CD14-positive monocyte (primary cell): Measurements from ENCODE around the gene DENND6B. TPM values are rescaled to one million over a fixed set of nuclear protein-coding genes. Genes with fewer than 3 reads are reported as not detected.
"Not testable (repeated sequence)": the region's sequence is repeated elsewhere in the genome, so short reads cannot be mapped to it uniquely, and the experiment has no call there.

ENCODE experiments used
- DNase-seq, 3 donors: peaks; one replicate each; pipeline ENCODE4 v3.0.0-alpha.2; 2011 to 2022
- H2AFZ ChIP-seq: 2 replicates; pipeline ENCODE4 v1.6.0; 2012; ENCODE audit warnings: mild to moderate bottlenecking, low read depth, low read length, inconsistent platforms; ENCODE audit not compliant: insufficient read depth, poor library complexity, severe bottlenecking
- H3K27ac ChIP-seq, 2 donors: 1 replicate in 1 of 2; 2 replicates in 1 of 2; pipeline ENCODE4 v1.5.1; 2012 to 2013; ENCODE audit warnings: low read length in 2 of 2, control low read depth in 1 of 2, inconsistent platforms in 1 of 2, low read depth in 1 of 2, mild to moderate bottlenecking in 1 of 2
- H3K27me3 ChIP-seq, 2 donors: one replicate each; pipeline versions ENCODE4 v1.6.0 to v1.6.1; 2011 to 2013; ENCODE audit warnings: low read length in 2 of 2; ENCODE audit not compliant: control insufficient read depth in 2 of 2, insufficient read depth in 2 of 2
- H3K36me3 ChIP-seq, 2 donors: replicated peaks in 1 of 2; 1 replicate in 1 of 2; 2 replicates in 1 of 2; pipeline versions ENCODE4 v1.5.1 to v1.6.1; 2012 to 2013; ENCODE audit warnings: low read length in 2 of 2, control low read depth in 1 of 2, inconsistent platforms in 1 of 2, mild to moderate bottlenecking in 1 of 2; ENCODE audit not compliant: insufficient read depth in 2 of 2, control insufficient read depth in 1 of 2
- H3K4me1 ChIP-seq, 2 donors: 1 replicate in 1 of 2; 2 replicates in 1 of 2; pipeline versions ENCODE4 v1.5.1 to v1.6.1; 2012 to 2013; ENCODE audit warnings: low read length in 2 of 2, control low read depth in 1 of 2, inconsistent platforms in 1 of 2, mild to moderate bottlenecking in 1 of 2, moderate library complexity in 1 of 2; ENCODE audit not compliant: insufficient read depth in 2 of 2, control insufficient read depth in 1 of 2
- H3K4me2 ChIP-seq: replicated peaks from 2 replicates; pipeline ENCODE3; 2012; ENCODE audit warnings: low read length, moderate library complexity, mild to moderate bottlenecking; ENCODE audit not compliant: poor library complexity, severe bottlenecking; ENCODE audit errors: extremely low read depth
- H3K4me3 ChIP-seq, 3 experiments: fragments of 200-600 bp in 1 of 3; sonication (generic) in 1 of 3; replicated peaks in 1 of 3; 1 replicate in 2 of 3; 2 replicates in 1 of 3; pipeline ENCODE4 v1.5.1; 2011 to 2013; ENCODE audit warnings: low read length in 3 of 3, mild to moderate bottlenecking in 3 of 3, control low read depth in 2 of 3, low read depth in 2 of 3, inconsistent platforms in 1 of 3, moderate library complexity in 1 of 3
- H3K79me2 ChIP-seq: 2 replicates; pipeline ENCODE4 v1.6.0; 2012; ENCODE audit warnings: mild to moderate bottlenecking, control low read depth, inconsistent platforms, low read length, moderate library complexity; ENCODE audit not compliant: insufficient read depth
- H3K9ac ChIP-seq: 2 replicates; pipeline ENCODE4 v1.6.0; 2017; ENCODE audit warnings: low read length, mild to moderate bottlenecking; ENCODE audit not compliant: insufficient read depth, poor library complexity, severe bottlenecking
- H3K9me3 ChIP-seq, 2 donors: replicated peaks in 1 of 2; 1 replicate in 1 of 2; 2 replicates in 1 of 2; pipeline versions ENCODE4 v1.5.1 to v1.6.1; 2012 to 2013; ENCODE audit warnings: low read length in 2 of 2, control low read depth in 1 of 2; ENCODE audit not compliant: control insufficient read depth in 1 of 2, insufficient read depth in 1 of 2
- H4K20me1 ChIP-seq: 2 replicates; pipeline ENCODE4 v1.6.0; 2012; ENCODE audit warnings: mild to moderate bottlenecking, low read length, control low read depth, moderate library complexity; ENCODE audit not compliant: insufficient read depth
- H3K27ac Mint-ChIP-seq, 7 donors: one replicate each; pipeline ENCODE4 v1.8.0; 2020; ENCODE audit warnings: mild to moderate bottlenecking in 7 of 7, mixed read lengths in 7 of 7, moderate library complexity in 6 of 7, inconsistent platforms in 2 of 7
- H3K27me3 Mint-ChIP-seq, 3 donors: one replicate each; pipeline ENCODE4 v1.8.0; 2021 to 2022; ENCODE audit warnings: low read depth in 3 of 3, mild to moderate bottlenecking in 3 of 3, mixed read lengths in 3 of 3, moderate library complexity in 3 of 3, inconsistent platforms in 1 of 3
- H3K36me3 Mint-ChIP-seq, 2 donors: one replicate each; pipeline ENCODE4 v1.8.0; 2020; ENCODE audit warnings: mixed read lengths in 2 of 2, inconsistent platforms in 1 of 2, mild to moderate bottlenecking in 1 of 2
- H3K4me1 Mint-ChIP-seq: one replicate; pipeline ENCODE4 v1.8.0; 2020; ENCODE audit warnings: mild to moderate bottlenecking, mixed read lengths
- H3K4me3 Mint-ChIP-seq, 2 donors: one replicate each; pipeline ENCODE4 v1.8.0; 2020; ENCODE audit warnings: mild to moderate bottlenecking in 2 of 2, mixed read lengths in 2 of 2, moderate library complexity in 1 of 2
- H3K9me3 Mint-ChIP-seq, 7 donors: one replicate each; pipeline ENCODE4 v1.8.0; 2020 to 2022; ENCODE audit warnings: mixed read lengths in 7 of 7, mild to moderate bottlenecking in 6 of 7, moderate library complexity in 6 of 7, inconsistent platforms in 2 of 7
- CTCF ChIP-seq: fragments of 200-600 bp; IDR thresholded peaks from one replicate; pipeline ENCODE4 v1.8.0; 2022; ENCODE audit warnings: antibody characterized with exemption, mild to moderate bottlenecking
- WGBS: methylation state at CpG from one replicate; pipeline ENCODE4 v1.1.5; 2013; ENCODE audit warnings: missing lambda C conversion rate; ENCODE audit not compliant: insufficient coverage; 5-methylcytosine and 5-hydroxymethylcytosine counted together
- intact Hi-C, 2 donors: fragments of 100-400 bp; cut with micrococcal nuclease; formaldehyde crosslinking; loops; one replicate each; pipeline versions ENCODE4 v1.15.0 to v1.15.1; 2023
- polyA plus RNA-seq, 3 donors: library from polyadenylated mRNA; depleted of rRNA in 1 of 3; unstranded in 2 of 3; stranded (reverse) in 1 of 3; fragments of 300-500 nt in 2 of 3; fragments of >200 nt in 1 of 3; fragmentation: Illumina TruSeq in 2 of 3; gene quantifications; 1 replicate in 2 of 3; 2 replicates in 1 of 3; pipeline ENCODE4 v1.2.3, GENCODE V29; 2012 to 2021

The DENND6B gene
- polyA plus RNA-seq, 3 donors = 1.7 to 10.6 (median 2.1) TPM

- H4K20me1 ChIP-seq = peaks cover 5% of the 10 kb centered on the region
- H3K4me2 ChIP-seq = no peak overlapping the region
- Mint-ChIP-seq H3K9me3 (no peaks in the 10 kb centered on the region), H3K4me1 (peaks cover 18% of the 10 kb centered on the region), H3K36me3 (peaks cover 0 to 3% of the 10 kb centered on the region in 2 donors), H3K27me3 (peaks cover 8 to 24% (median 19%) of the 10 kb centered on the region in 3 donors), H3K4me3 (no peak overlapping the region), H3K27ac (no peak overlapping the region)
- no peaks in the 10 kb centered on the region for H3K79me2 ChIP-seq
- H3K9me3 ChIP-seq = no peaks in the 10 kb centered on the region
- no peaks in the 10 kb centered on the region for H3K36me3 ChIP-seq
- H3K4me3 ChIP-seq = no peak overlapping the region
- DNase-seq = no peak
- 96% methylated on average over 3 of the region's 5 CpGs for WGBS
- no peak overlapping the region for H3K27ac ChIP-seq
- H3K27me3 ChIP-seq = peaks cover 0 to 7% of the 10 kb centered on the region in 2 donors
- intact Hi-C loops = no loop called here
- H3K9ac ChIP-seq = no peak overlapping the region
- H2AFZ ChIP-seq = no peak overlapping the region
- H3K4me1 ChIP-seq = peaks cover 11 to 17% of the 10 kb centered on the region in 2 donors
- TF ChIP-seq CTCF = no peak
Observed at GRCh38 chr22:50323900-50324299, 2.9 kb downstream of the DENND6B start.

GRCh38 chr22:50322382-50323104 is 4.3 kb downstream of the DENND6B start:
- Mint-ChIP-seq H3K4me1 (peaks cover 13% of the 10 kb centered on the region), H3K27me3 (peaks cover 6 to 24% (median 19%) of the 10 kb centered on the region in 3 donors)
- H3K9me3 ChIP-seq, H4K20me1 ChIP-seq, H3K9ac ChIP-seq, H3K4me3 ChIP-seq, H3K9me3 Mint-ChIP-seq, H3K4me2 ChIP-seq, H3K27ac ChIP-seq, H2AFZ ChIP-seq, H3K79me2 ChIP-seq, H3K4me3 Mint-ChIP-seq, intact Hi-C loops, H3K36me3 ChIP-seq, H3K27me3 ChIP-seq, H3K27ac Mint-ChIP-seq, H3K36me3 Mint-ChIP-seq, DNase-seq: not testable (repeated sequence)
- WGBS = 98% methylated on average over 6 of the region's 10 CpGs
- peaks cover 7 to 12% of the 10 kb centered on the region in 2 donors for H3K4me1 ChIP-seq
